GM06990 (cell line): ENCODE measurements around the gene TPT1.
A peak's percentile ranks its signal among the peaks of the same experiment; 100 is the strongest.

Source experiments
- DNase-seq: peaks from one replicate; pipeline ENCODE4 v3.0.0-alpha.2; 2011; ENCODE audit not compliant: insufficient read length; ENCODE audit errors: extremely low read depth
- H3K27me3 ChIP-seq: replicated peaks from 2 replicates; pipeline ENCODE4 v1.6.0; 2011; ENCODE audit warnings: low read length; ENCODE audit not compliant: control insufficient read depth, insufficient read depth
- H3K36me3 ChIP-seq: 2 replicates; pipeline ENCODE4 v1.5.1; 2011; ENCODE audit warnings: low read length; ENCODE audit not compliant: control insufficient read depth, insufficient read depth
- H3K4me3 ChIP-seq: replicated peaks from 2 replicates; pipeline ENCODE4 v1.5.1; 2011; ENCODE audit warnings: low read depth, mild to moderate bottlenecking, control low read depth, low read length
- CTCF ChIP-seq: IDR thresholded peaks from 2 replicates; pipeline ENCODE4 v1.5.1; 2011; ENCODE audit warnings: low read length, control low read depth, mild to moderate bottlenecking, inconsistent platforms; ENCODE audit not compliant: insufficient read depth, poor library complexity, severe bottlenecking

Gene TPT1

GRCh38 chr13:45341799-45342500 lies 967 bp upstream of the TPT1 start:
- TF ChIP-seq CTCF: no peak
- Histone ChIP-seq H3K27me3 (no peaks in the 10 kb centered on the region), H3K36me3 (peaks cover 7% of the 10 kb centered on the region), H3K4me3 (peak overlapping the region; percentile 77)
- no peak for DNase-seq

GRCh38 chr13:45340422-45341033 lies 455 bp downstream of the TPT1 start:
- peak; percentile 57 for TF ChIP-seq CTCF
- Histone ChIP-seq H3K4me3 (peak overlapping the region; percentile 97), H3K36me3 (peaks cover 17% of the 10 kb centered on the region)

GRCh38 chr13:45339867-45340266 lies 1.1 kb downstream of the TPT1 start:
- H3K4me3 ChIP-seq: peak overlapping the region; percentile 97
- peaks cover 19% of the 10 kb centered on the region for H3K36me3 ChIP-seq
- no peak for TF ChIP-seq CTCF
- no peaks in the 10 kb centered on the region for H3K27me3 ChIP-seq
- DNase-seq: no peak

More at GRCh38 chr13:45340422-45341033, 455 bp downstream of the TPT1 start:
- H3K27me3 ChIP-seq: no peaks in the 10 kb centered on the region
- DNase-seq: peak; percentile 82

GRCh38 chr13:45339399-45339798 lies 1.6 kb downstream of the TPT1 start:
- H3K27me3 ChIP-seq: no peaks in the 10 kb centered on the region
- H3K4me3 ChIP-seq: peak overlapping the region; percentile 97
- no peak for DNase-seq
- H3K36me3 ChIP-seq: peaks cover 19% of the 10 kb centered on the region
- no peak for TF ChIP-seq CTCF

GRCh38 chr13:45337803-45338202 lies 3.2 kb downstream of the TPT1 start:
- H3K4me3 ChIP-seq: no peak overlapping the region
- no peak for TF ChIP-seq CTCF
- no peaks in the 10 kb centered on the region for H3K27me3 ChIP-seq
- DNase-seq: no peak
- peaks cover 19% of the 10 kb centered on the region for H3K36me3 ChIP-seq
